ENCODE measurements around the gene HINFP. TPM values are rescaled to one million over a fixed set of nuclear protein-coding genes. Genes with fewer than 3 reads are reported as not detected.
A peak's percentile ranks its signal among the peaks of the same experiment; 100 is the strongest.

HINFP gene
- total and polyA plus RNA-seq, 9 of the 15 experiments (the other 6 are each of a cell fraction or from before 2014, with no cell fraction given), result 13.8 to 34.1 (median 22.5) TPM

DNA sequence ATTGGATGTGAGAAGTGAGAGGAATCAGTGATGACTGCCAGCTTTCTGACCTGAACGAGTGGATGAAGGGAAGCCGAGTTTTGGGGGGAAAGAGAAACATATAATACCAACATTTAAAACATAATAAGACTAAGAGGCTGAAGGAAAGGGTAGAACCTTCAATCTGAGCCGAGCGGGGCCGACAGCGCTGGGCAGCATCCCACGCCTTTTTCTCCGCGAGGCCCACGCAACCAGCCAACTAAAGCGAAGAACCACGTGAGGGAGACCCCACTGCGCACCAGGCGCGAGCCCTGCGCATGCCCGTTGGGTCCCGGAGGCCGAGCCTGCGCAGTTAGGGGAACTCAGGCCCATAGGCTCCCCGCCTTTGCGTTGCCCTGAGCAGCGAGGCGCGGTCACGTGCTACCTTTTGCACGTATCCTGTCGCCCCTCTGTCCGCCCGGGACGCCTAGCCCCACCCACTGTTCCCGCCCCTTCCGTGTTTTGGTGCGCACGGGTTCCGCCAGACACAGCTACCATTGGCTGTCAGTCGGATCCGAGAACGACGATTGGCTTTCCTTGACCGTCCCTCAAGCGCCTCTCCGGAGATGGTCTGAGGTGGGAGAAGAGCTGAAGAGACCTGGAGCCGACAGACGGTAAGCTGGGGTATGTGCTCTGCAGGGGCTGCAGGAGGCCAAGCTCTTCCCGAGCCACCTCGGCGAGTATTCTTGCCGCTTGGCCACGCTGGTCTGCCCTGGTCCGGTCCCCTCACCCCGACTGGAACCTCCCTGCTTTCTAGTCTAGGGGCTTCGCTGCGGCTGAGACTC is at the start of gene HINFP (continued):
- TF ChIP-seq, protein P1, sequence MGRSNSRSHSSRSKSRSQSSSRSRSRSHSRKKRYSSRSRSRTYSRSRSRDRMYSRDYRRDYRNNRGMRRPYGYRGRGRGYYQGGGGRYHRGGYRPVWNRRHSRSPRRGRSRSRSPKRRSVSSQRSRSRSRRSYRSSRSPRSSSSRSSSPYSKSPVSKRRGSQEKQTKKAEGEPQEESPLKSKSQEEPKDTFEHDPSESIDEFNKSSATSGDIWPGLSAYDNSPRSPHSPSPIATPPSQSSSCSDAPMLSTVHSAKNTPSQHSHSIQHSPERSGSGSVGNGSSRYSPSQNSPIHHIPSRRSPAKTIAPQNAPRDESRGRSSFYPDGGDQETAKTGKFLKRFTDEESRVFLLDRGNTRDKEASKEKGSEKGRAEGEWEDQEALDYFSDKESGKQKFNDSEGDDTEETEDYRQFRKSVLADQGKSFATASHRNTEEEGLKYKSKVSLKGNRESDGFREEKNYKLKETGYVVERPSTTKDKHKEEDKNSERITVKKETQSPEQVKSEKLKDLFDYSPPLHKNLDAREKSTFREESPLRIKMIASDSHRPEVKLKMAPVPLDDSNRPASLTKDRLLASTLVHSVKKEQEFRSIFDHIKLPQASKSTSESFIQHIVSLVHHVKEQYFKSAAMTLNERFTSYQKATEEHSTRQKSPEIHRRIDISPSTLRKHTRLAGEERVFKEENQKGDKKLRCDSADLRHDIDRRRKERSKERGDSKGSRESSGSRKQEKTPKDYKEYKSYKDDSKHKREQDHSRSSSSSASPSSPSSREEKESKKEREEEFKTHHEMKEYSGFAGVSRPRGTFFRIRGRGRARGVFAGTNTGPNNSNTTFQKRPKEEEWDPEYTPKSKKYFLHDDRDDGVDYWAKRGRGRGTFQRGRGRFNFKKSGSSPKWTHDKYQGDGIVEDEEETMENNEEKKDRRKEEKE (IDR thresholded peaks at IDR 0.05; ENCODE audit: borderline replicate concordance in 1 of 2, control insufficient read depth in 1 of 2, low read depth in 2 of 2, low read length in 1 of 2), result no peak
- TF ChIP-seq KHSRP (IDR thresholded peaks at IDR 0.05), result 0 out of 2 replicates have a peak, but pooled peaks have one; percentile 8
- TF ChIP-seq ZSCAN29 (IDR thresholded peaks at IDR 0.05), result no peak
- no peak for TF ChIP-seq ZNF197 (CRISPR knock-in tag; IDR thresholded peaks at IDR 0.05; ENCODE audit: low read depth)
- TF ChIP-seq TGIF2 (CRISPR knock-in tag; IDR thresholded peaks at IDR 0.05), result no peak
- no peak for TF ChIP-seq KLF10 (CRISPR knock-in tag; IDR thresholded peaks at IDR 0.05)
- TF ChIP-seq MXD1 (CRISPR knock-in tag; IDR thresholded peaks at IDR 0.05; ENCODE audit: borderline replicate concordance, poor library complexity, severe bottlenecking), result peak; percentile 39
- TF ChIP-seq, protein P2, sequence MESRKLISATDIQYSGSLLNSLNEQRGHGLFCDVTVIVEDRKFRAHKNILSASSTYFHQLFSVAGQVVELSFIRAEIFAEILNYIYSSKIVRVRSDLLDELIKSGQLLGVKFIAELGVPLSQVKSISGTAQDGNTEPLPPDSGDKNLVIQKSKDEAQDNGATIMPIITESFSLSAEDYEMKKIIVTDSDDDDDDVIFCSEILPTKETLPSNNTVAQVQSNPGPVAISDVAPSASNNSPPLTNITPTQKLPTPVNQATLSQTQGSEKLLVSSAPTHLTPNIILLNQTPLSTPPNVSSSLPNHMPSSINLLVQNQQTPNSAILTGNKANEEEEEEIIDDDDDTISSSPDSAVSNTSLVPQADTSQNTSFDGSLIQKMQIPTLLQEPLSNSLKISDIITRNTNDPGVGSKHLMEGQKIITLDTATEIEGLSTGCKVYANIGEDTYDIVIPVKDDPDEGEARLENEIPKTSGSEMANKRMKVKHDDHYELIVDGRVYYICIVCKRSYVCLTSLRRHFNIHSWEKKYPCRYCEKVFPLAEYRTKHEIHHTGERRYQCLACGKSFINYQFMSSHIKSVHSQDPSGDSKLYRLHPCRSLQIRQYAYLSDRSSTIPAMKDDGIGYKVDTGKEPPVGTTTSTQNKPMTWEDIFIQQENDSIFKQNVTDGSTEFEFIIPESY (CRISPR knock-in tag; IDR thresholded peaks at IDR 0.05), result peak; percentile 85
- TF ChIP-seq ZNF253 (CRISPR knock-in tag; conservative IDR thresholded peaks at IDR 0.05), result no peak
- no peak for TF ChIP-seq BRF1 (IDR thresholded peaks at IDR 0.05; ENCODE audit: borderline replicate concordance, extremely low read depth, insufficient read length)
- peak; percentile 45; the same call in 1 of the 2 replicates for TF ChIP-seq E2F1 (CRISPR knock-in tag; IDR thresholded peaks at IDR 0.05)
- TF ChIP-seq MED1 (CRISPR knock-in tag; IDR thresholded peaks at IDR 0.05; ENCODE audit: borderline replicate concordance), result no peak
- TF ChIP-seq, protein P3, sequence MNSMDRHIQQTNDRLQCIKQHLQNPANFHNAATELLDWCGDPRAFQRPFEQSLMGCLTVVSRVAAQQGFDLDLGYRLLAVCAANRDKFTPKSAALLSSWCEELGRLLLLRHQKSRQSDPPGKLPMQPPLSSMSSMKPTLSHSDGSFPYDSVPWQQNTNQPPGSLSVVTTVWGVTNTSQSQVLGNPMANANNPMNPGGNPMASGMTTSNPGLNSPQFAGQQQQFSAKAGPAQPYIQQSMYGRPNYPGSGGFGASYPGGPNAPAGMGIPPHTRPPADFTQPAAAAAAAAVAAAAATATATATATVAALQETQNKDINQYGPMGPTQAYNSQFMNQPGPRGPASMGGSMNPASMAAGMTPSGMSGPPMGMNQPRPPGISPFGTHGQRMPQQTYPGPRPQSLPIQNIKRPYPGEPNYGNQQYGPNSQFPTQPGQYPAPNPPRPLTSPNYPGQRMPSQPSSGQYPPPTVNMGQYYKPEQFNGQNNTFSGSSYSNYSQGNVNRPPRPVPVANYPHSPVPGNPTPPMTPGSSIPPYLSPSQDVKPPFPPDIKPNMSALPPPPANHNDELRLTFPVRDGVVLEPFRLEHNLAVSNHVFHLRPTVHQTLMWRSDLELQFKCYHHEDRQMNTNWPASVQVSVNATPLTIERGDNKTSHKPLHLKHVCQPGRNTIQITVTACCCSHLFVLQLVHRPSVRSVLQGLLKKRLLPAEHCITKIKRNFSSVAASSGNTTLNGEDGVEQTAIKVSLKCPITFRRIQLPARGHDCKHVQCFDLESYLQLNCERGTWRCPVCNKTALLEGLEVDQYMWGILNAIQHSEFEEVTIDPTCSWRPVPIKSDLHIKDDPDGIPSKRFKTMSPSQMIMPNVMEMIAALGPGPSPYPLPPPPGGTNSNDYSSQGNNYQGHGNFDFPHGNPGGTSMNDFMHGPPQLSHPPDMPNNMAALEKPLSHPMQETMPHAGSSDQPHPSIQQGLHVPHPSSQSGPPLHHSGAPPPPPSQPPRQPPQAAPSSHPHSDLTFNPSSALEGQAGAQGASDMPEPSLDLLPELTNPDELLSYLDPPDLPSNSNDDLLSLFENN (IDR thresholded peaks at IDR 0.05; ENCODE audit: low read depth in 2 of 2, low read length in 2 of 2), result no peak
- TF ChIP-seq SAFB2 (IDR thresholded peaks at IDR 0.05; ENCODE audit: borderline replicate concordance, low read depth, low read length, severe bottlenecking), result no peak
- TF ChIP-seq CHD2 (IDR thresholded peaks at IDR 0.05; ENCODE audit: low read depth, low read length), result peak; percentile 75
